GM12878 (cell line): ENCODE data around the gene SEMA4A. TPM values are rescaled to one million over a fixed set of nuclear protein-coding genes. Genes with fewer than 3 reads are reported as not detected.

ENCODE experiments used
- ASH2L ChIP-seq: fragments of 300-600, 200-600 bp; sonication (generic); IDR thresholded peaks from 2 replicates; pipeline ENCODE4 v1.6.1; 2017; ENCODE audit warnings: low read depth, mild to moderate bottlenecking, borderline replicate concordance
- BACH1 ChIP-seq: fragments of 450-650 bp; IDR thresholded peaks from 2 replicates; pipeline ENCODE4 v1.6.1; 2017; ENCODE audit warnings: mild to moderate bottlenecking, borderline replicate concordance
- BHLHE40 ChIP-seq, 2 experiments: fragments of 450-650 bp in 1 of 2; IDR thresholded peaks; 2 replicates each; pipeline ENCODE4 v1.6.1; 2011 to 2017; ENCODE audit warnings: low read depth in 2 of 2, borderline replicate concordance in 1 of 2, improper control_type of control experiment in 1 of 2, low read length in 1 of 2, mild to moderate bottlenecking in 1 of 2
- CHD1 ChIP-seq: IDR thresholded peaks from 2 replicates; pipeline ENCODE4 v1.6.1; 2012; ENCODE audit warnings: low read depth, low read length, improper control_type of control experiment
- DPF2 ChIP-seq: fragments of 450-650 bp; IDR thresholded peaks from 2 replicates; pipeline ENCODE4 v1.6.1; 2017; ENCODE audit warnings: mild to moderate bottlenecking
- GATAD2B ChIP-seq: fragments of 450-650 bp; conservative IDR thresholded peaks from 2 replicates; pipeline ENCODE4 v1.6.1; 2017; ENCODE audit warnings: low read depth, mild to moderate bottlenecking, moderate library complexity
- HDAC6 ChIP-seq: fragments of 200-600 bp; sonication (generic); IDR thresholded peaks from one replicate; pipeline ENCODE4 v1.8.0; 2017; ENCODE audit warnings: antibody characterized with exemption; ENCODE audit not compliant: unreplicated experiment
- JUND ChIP-seq: IDR thresholded peaks from 2 replicates; pipeline ENCODE4 v1.6.1; 2012; ENCODE audit warnings: low read depth, mild to moderate bottlenecking, low read length, improper control_type of control experiment, moderate library complexity
- LARP7 ChIP-seq: fragments of 450-650 bp; IDR thresholded peaks from 2 replicates; pipeline ENCODE4 v1.6.1; 2017; ENCODE audit warnings: mild to moderate bottlenecking
- MXI1 ChIP-seq: fragments of 150-350 bp; IDR thresholded peaks from 2 replicates; pipeline ENCODE4 v1.6.1; 2011; ENCODE audit warnings: low read depth, mild to moderate bottlenecking, inconsistent platforms, low read length, improper control_type of control experiment
- NR2F1 ChIP-seq: fragments of 450-650 bp; conservative IDR thresholded peaks from 2 replicates; pipeline ENCODE4 v1.6.1; 2017; ENCODE audit warnings: mild to moderate bottlenecking
- PML ChIP-seq: IDR thresholded peaks from 2 replicates; pipeline ENCODE4 v1.6.1; 2012; ENCODE audit warnings: low read length, inconsistent platforms
- RB1 ChIP-seq: fragments of 450-650 bp; formaldehyde crosslinking; IDR thresholded peaks from 2 replicates; pipeline ENCODE4 v1.6.1; 2017; ENCODE audit warnings: mild to moderate bottlenecking, borderline replicate concordance
- RUNX3 ChIP-seq: IDR thresholded peaks from 2 replicates; pipeline ENCODE4 v1.6.1; 2012; ENCODE audit warnings: low read length, inconsistent platforms
- SMARCA5 ChIP-seq: fragments of 450-650 bp; IDR thresholded peaks from 2 replicates; pipeline ENCODE4 v1.6.1; 2017; ENCODE audit warnings: mild to moderate bottlenecking
- polyA plus RNA-seq, 11 experiments: library from polyadenylated mRNA; depleted of rRNA in 4 of 11; unstranded in 6 of 11; stranded (reverse) in 5 of 11; fragments of >200 nt; fragmentation: Nextera tagmentation in 4 of 11; fragmentation: Illumina TruSeq in 1 of 11; extraction: Ambion mirVana in 4 of 11; extraction: Trizol in 1 of 11; gene quantifications; 1 replicate in 1 of 11; 2 replicates in 10 of 11; pipeline versions ENCODE4 v1.2.1 to v1.2.3, GENCODE V29; 2011 to 2016; ENCODE audit warnings: inconsistent platforms in 2 of 11, missing spikeins in 2 of 11, low read depth in 1 of 11
- total RNA-seq, 4 experiments: library from RNA; depleted of rRNA in 3 of 4; stranded (reverse); fragments of >200 nt in 3 of 4; fragmentation: Illumina TruSeq in 1 of 4; extraction: Trizol in 1 of 4; gene quantifications; 2 replicates each; pipeline versions ENCODE4 v1.2.1 to v1.2.3, GENCODE V29; 2013 to 2021
- TF ChIP-seq, protein P1 (sequence below): IDR thresholded peaks from 2 replicates; pipeline ENCODE4 v1.6.1; 2011; ENCODE audit warnings: mild to moderate bottlenecking, low read depth, low read length, moderate library complexity; ENCODE audit not compliant: insufficient replicate concordance
- TF ChIP-seq, protein P2 (sequence below): fragments of 450-650 bp; IDR thresholded peaks from 2 replicates; pipeline ENCODE4 v1.6.1; 2017; ENCODE audit warnings: mild to moderate bottlenecking, low read depth, inconsistent platforms; ENCODE audit not compliant: poor library complexity, severe bottlenecking
- TF ChIP-seq, protein P3 (sequence below): IDR thresholded peaks from 2 replicates; pipeline ENCODE4 v1.6.1; 2011; ENCODE audit warnings: low read depth, mild to moderate bottlenecking, low read length, moderate library complexity, borderline replicate concordance; ENCODE audit errors: extremely low read depth
- TF ChIP-seq, protein P4 (sequence below): fragments of 150-350 bp; IDR thresholded peaks from 2 replicates; pipeline ENCODE4 v1.6.1; 2014; ENCODE audit warnings: mild to moderate bottlenecking, low read depth, low read length
- TF ChIP-seq, protein P5 (sequence below): fragments of 450-650 bp; formaldehyde crosslinking; IDR thresholded peaks from 2 replicates; pipeline ENCODE4 v1.4.0; 2020; ENCODE audit warnings: mild to moderate bottlenecking, moderate library complexity

Gene SEMA4A
- total and polyA plus RNA-seq, 10 of the 15 experiments (the other 5 are each of a cell fraction or from before 2014, with no cell fraction given) = 2.6 to 64.2 (median 32.8) TPM

DNA sequence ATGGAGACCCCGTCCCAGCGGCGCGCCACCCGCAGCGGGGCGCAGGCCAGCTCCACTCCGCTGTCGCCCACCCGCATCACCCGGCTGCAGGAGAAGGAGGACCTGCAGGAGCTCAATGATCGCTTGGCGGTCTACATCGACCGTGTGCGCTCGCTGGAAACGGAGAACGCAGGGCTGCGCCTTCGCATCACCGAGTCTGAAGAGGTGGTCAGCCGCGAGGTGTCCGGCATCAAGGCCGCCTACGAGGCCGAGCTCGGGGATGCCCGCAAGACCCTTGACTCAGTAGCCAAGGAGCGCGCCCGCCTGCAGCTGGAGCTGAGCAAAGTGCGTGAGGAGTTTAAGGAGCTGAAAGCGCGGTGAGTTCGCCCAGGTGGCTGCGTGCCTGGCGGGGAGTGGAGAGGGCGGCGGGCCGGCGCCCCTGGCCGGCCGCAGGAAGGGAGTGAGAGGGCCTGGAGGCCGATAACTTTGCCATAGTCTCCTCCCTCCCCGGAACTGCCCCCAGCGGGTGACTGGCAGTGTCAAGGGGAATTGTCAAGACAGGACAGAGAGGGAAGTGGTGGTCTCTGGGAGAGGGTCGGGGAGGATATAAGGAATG, 38.4 kb upstream of the SEMA4A start (continued):
- TF ChIP-seq CHD1 = peak; percentile 23; the same call in 1 of the 2 replicates
- 0 out of 2 replicates have a peak, but pooled peaks have one; percentile 14 for TF ChIP-seq DPF2
- TF ChIP-seq, protein P1, sequence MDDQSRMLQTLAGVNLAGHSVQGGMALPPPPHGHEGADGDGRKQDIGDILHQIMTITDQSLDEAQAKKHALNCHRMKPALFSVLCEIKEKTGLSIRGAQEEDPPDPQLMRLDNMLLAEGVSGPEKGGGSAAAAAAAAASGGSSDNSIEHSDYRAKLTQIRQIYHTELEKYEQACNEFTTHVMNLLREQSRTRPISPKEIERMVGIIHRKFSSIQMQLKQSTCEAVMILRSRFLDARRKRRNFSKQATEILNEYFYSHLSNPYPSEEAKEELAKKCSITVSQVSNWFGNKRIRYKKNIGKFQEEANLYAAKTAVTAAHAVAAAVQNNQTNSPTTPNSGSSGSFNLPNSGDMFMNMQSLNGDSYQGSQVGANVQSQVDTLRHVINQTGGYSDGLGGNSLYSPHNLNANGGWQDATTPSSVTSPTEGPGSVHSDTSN = peak; percentile 49
- 0 out of 2 replicates have a peak, but pooled peaks have one; percentile 9 for TF ChIP-seq RUNX3
- TF ChIP-seq HDAC6 = peak; percentile 85
- TF ChIP-seq, protein P2, sequence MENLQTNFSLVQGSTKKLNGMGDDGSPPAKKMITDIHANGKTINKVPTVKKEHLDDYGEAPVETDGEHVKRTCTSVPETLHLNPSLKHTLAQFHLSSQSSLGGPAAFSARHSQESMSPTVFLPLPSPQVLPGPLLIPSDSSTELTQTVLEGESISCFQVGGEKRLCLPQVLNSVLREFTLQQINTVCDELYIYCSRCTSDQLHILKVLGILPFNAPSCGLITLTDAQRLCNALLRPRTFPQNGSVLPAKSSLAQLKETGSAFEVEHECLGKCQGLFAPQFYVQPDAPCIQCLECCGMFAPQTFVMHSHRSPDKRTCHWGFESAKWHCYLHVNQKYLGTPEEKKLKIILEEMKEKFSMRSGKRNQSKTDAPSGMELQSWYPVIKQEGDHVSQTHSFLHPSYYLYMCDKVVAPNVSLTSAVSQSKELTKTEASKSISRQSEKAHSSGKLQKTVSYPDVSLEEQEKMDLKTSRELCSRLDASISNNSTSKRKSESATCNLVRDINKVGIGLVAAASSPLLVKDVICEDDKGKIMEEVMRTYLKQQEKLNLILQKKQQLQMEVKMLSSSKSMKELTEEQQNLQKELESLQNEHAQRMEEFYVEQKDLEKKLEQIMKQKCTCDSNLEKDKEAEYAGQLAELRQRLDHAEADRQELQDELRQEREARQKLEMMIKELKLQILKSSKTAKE = no peak
- TF ChIP-seq, protein P3, sequence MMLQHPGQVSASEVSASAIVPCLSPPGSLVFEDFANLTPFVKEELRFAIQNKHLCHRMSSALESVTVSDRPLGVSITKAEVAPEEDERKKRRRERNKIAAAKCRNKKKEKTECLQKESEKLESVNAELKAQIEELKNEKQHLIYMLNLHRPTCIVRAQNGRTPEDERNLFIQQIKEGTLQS = no peak
- TF ChIP-seq, protein P4, sequence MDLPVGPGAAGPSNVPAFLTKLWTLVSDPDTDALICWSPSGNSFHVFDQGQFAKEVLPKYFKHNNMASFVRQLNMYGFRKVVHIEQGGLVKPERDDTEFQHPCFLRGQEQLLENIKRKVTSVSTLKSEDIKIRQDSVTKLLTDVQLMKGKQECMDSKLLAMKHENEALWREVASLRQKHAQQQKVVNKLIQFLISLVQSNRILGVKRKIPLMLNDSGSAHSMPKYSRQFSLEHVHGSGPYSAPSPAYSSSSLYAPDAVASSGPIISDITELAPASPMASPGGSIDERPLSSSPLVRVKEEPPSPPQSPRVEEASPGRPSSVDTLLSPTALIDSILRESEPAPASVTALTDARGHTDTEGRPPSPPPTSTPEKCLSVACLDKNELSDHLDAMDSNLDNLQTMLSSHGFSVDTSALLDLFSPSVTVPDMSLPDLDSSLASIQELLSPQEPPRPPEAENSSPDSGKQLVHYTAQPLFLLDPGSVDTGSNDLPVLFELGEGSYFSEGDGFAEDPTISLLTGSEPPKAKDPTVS = no peak
- TF ChIP-seq RB1 = 0 out of 2 replicates have a peak, but pooled peaks have one; percentile 44
- TF ChIP-seq PML = no peak
- no peak for TF ChIP-seq BHLHE40 (IDR thresholded peaks at IDR 0.05; ENCODE audit: borderline replicate concordance in 1 of 2, low read depth in 2 of 2, low read length in 1 of 2)
- peak; percentile 63; the same call in 1 of the 2 replicates for TF ChIP-seq SMARCA5
- peak; percentile 86 for TF ChIP-seq LARP7
- 0 out of 2 replicates have a peak, but pooled peaks have one; percentile 16 for TF ChIP-seq BACH1
- TF ChIP-seq, protein P5, sequence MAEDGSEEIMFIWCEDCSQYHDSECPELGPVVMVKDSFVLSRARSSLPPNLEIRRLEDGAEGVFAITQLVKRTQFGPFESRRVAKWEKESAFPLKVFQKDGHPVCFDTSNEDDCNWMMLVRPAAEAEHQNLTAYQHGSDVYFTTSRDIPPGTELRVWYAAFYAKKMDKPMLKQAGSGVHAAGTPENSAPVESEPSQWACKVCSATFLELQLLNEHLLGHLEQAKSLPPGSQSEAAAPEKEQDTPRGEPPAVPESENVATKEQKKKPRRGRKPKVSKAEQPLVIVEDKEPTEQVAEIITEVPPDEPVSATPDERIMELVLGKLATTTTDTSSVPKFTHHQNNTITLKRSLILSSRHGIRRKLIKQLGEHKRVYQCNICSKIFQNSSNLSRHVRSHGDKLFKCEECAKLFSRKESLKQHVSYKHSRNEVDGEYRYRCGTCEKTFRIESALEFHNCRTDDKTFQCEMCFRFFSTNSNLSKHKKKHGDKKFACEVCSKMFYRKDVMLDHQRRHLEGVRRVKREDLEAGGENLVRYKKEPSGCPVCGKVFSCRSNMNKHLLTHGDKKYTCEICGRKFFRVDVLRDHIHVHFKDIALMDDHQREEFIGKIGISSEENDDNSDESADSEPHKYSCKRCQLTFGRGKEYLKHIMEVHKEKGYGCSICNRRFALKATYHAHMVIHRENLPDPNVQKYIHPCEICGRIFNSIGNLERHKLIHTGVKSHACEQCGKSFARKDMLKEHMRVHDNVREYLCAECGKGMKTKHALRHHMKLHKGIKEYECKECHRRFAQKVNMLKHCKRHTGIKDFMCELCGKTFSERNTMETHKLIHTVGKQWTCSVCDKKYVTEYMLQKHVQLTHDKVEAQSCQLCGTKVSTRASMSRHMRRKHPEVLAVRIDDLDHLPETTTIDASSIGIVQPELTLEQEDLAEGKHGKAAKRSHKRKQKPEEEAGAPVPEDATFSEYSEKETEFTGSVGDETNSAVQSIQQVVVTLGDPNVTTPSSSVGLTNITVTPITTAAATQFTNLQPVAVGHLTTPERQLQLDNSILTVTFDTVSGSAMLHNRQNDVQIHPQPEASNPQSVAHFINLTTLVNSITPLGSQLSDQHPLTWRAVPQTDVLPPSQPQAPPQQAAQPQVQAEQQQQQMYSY (CRISPR knock-in tag) = no peak
- TF ChIP-seq MXI1 = 0 out of 2 replicates have a peak, but pooled peaks have one; percentile 29
- no peak; the same call in 1 of the 2 replicates for TF ChIP-seq NR2F1
- TF ChIP-seq GATAD2B = peak; percentile 80
- no peak for TF ChIP-seq ASH2L
- TF ChIP-seq JUND = no peak
